Measurements from ENCODE around the gene SMARCA2.

- TF ChIP-seq CTCF (IDR thresholded peaks at IDR 0.05; ENCODE audit: insufficient read depth, low read length, poor library complexity, severe bottlenecking) (no peak), EZH2phosphoT487 (conservative IDR thresholded peaks at IDR 0.05; ENCODE audit: low read length) (no peak)
Measured at GRCh38 chr9:2180154-2180553, 165.0 kb downstream of the SMARCA2 start.

All from SU-DHL-6 (cell line).